Measurements from ENCODE around the gene SLC24A1.
A peak's percentile ranks its signal among the peaks of the same experiment; 100 is the strongest.
"Not testable (repeated sequence)": the region's sequence is repeated elsewhere in the genome, so short reads cannot be mapped to it uniquely, and the experiment has no call there.

SLC24A1 gene

DNA sequence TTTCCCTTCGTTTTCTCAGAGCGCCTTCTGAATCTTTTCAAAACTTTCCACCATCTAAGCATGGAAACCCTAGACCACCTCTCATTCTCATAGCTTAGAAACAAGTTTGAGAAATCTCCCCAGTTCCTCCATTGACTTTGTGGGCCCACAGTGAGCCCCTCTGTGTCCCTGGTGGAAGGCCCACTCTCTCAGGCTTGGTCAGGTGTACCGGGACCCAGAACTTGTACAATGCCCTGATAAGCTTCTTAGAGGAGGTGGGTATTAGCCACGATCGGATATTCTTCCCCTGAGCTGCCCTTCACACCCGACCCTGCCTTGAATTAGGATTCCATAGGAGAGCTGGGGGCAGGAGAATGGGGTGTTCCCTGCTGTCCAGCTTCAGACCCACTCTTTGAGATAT, at the start of gene SLC24A1:
TSS of gene SLC24A1 (plus strand) at position 301 of the 400 bp plus-strand sequence. CDS start 2,143 bp downstream, outside the sequence.
- DNase-seq (ENCODE audit: low read depth in 2 of 2): no peak

DNA sequence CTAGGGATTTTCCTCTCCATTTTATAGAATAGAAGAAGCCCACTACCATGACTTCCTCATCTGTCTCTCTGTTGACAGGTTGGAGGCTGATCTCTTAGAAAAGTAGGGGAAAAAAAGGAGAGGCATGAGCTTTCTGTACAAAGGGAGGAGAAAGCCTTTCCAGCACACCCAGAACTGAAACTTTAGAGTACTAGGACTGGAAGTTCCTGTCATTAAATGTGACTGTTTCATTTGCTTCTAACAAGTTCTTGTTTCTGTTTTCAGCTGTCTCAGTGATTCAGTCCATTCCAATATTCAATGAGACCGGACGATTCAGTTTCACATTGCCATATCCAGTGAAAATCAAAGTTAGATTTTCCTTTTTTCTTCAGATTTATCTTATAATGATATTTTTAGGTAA, 49.8 kb upstream of the SLC24A1 start:
- no peak for DNase-seq (ENCODE audit: low read depth in 2 of 2)

DNA sequence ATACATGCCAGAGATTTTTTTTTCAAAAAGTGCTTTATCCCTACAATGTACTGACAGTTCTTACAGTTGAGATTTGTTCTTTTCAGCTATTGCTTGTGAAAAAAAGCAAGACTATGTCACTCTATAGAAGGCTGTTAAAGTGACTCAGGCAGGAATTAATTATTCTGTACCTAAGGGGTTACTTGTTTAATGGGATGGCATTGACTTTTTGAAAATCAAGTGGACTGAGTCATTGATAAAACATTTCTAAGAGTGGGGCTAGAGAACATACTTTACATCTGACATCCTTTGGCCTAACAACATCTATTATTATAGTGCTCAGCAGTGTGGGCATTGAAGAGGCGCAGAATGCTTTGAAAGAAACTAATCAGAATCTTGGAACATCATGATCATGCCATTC, 45.1 kb upstream of the SLC24A1 start:
- no peak for DNase-seq (ENCODE audit: low read depth in 2 of 2)

GRCh38 chr15:65577129-65577996, 44.4 kb upstream of the SLC24A1 start:
- DNase-seq (ENCODE audit: low read depth in 2 of 2): no peak

DNA sequence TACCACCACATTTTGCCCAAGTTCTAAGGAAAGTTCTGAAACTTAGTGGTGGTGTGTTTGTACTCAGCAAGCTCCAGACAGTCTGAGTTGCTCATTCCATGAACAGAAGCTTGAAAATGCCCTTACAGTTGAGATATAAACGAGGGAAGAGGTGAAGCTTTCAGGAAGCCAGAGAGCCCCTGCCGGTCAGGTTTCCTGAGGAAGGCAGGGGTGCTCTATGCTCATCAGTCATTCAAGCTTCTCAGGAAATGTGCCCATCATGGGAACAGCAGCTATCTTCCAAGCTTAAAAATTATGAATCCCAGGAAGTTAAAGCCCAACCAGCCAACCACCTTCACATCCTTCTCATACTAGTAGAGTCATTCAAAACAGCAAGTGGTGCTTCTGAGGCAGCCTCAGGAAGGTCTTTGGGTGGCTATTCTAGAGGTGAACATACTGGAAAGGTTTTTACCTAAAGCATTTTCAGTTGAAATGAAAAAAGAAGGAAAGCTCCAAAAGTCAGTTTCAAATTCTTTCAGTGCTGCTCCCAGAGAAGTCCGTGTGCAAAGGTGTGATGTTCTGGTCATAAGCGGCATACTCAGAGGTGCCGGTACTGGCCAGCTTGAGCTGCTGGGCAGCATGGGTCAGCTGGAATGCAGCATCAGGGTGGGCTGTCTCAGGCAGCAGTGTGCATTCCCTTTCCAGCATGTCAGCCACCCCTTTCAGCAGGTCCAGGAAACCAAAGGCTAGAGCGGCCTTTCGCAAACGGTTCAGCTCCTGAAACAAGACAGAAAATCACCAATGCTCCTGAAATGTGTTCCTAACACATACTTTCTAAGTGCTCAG, 42.6 kb upstream of the SLC24A1 start:
- no peak for DNase-seq (ENCODE audit: low read depth in 2 of 2)

GRCh38 chr15:65579762-65580161, 42.0 kb upstream of the SLC24A1 start:
- no peak for DNase-seq (ENCODE audit: low read depth in 2 of 2)

- DNase-seq (ENCODE audit: low read depth in 2 of 2): no peak
These were observed 41.5 kb upstream of the SLC24A1 start for GRCh38 chr15:65580287-65580686.

- DNase-seq (ENCODE audit: low read depth in 2 of 2): no peak
These were observed 38.0 kb upstream of the SLC24A1 start for GRCh38 chr15:65583701-65584100.

DNA sequence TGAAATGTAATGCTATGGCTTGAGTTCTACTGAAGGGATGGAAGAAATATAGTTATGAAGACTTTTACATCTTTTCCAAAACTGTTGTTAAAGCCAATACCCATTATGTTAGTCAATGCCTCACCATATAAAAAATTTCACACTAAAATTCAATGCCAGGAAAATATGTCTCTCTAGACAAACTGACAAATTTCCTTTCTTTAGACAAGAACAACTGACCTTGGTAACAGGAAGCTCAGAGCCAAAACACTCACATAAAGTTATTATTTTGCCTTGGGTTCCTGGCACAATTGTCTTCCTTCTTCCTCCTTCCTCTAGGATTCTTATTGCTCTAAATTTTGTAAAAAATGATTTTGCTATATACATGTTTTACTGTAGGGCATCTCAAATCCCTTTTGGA, 37.5 kb upstream of the SLC24A1 start:
- DNase-seq (ENCODE audit: low read depth in 2 of 2): no peak

DNA sequence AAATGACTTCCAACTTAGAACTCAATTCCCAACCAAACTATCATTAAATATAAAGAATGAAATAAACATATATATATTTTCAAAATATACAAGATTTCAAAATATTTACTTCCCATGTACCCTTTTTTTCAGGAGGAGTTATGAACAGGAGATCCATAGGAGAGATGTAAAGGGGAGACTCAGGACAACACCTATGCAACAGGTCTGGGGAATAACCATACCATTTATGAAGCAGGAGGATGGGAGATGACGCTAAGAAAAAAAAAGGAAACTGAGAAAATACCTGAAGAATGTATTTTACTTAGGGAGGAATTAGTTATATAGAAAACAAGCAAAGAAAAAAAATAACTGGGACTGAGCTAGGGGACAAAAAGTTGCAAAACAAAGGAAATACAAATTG, 34.6 kb upstream of the SLC24A1 start:
- no peak for DNase-seq (ENCODE audit: low read depth in 2 of 2)

GRCh38 chr15:65595960-65596359, 25.8 kb upstream of the SLC24A1 start:
- no peak for DNase-seq (ENCODE audit: low read depth in 2 of 2)

DNA sequence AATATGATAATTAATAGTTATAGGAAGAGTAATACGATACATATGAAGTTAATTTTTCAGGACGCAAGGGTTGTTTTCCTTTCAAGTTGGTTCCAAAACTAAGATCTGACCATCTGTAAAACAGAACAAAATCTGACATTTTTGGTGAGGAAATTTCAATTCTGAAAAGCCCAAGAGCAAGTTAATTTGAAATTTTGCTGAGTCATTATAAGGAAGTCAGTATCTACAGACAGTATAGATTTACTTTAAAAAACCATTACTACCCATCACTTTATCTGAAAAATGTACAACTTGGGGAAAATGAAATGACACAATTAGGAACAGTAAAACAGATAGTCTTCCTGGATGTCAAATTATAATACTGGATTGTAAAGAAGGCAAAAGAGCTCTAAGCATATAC, 23.3 kb upstream of the SLC24A1 start:
- DNase-seq (ENCODE audit: low read depth in 2 of 2): no peak

DNA sequence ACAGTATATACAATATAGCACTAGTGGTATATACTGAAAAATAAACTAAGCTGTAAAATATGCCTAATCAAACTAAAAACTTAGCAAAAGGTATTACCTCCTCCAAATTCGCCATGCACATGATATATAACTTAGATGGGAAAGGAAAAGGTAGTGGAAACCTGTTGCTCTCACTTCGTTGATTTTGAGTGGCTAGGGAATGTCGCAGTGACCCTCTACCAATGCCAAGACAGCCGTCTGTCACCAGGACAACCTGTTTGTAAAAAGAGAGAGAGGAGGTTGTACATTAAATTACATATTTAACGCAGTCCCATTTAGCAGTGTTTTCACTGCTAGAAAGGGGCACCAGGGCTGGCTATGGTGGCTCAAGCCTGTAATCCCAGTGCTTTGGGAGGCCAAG, 22.1 kb upstream of the SLC24A1 start:
- DNase-seq (ENCODE audit: low read depth in 2 of 2): no peak

DNA sequence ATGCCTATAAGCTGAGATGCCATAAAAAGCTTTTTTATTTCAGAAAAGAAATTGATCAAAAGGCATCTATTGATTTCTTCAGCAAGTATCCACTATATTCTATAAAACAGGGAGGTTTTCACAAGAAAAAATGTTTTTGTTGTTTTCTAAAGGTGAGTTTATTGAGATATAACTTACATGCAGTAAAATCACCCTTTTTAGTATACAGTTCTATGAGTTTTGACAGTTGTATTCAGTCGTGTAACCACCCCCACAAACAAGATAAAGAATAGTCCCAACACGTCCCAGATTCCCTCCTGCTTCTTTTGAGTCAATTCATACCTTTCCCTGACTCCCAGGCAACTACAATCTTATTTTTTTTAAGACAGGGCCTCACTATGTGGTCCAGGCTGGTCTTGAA, 18.6 kb upstream of the SLC24A1 start:
- DNase-seq (ENCODE audit: low read depth in 2 of 2): no peak

- DNase-seq (ENCODE audit: low read depth in 2 of 2): no peak
These were observed 18.2 kb upstream of the SLC24A1 start for GRCh38 chr15:65603559-65603958.

DNA sequence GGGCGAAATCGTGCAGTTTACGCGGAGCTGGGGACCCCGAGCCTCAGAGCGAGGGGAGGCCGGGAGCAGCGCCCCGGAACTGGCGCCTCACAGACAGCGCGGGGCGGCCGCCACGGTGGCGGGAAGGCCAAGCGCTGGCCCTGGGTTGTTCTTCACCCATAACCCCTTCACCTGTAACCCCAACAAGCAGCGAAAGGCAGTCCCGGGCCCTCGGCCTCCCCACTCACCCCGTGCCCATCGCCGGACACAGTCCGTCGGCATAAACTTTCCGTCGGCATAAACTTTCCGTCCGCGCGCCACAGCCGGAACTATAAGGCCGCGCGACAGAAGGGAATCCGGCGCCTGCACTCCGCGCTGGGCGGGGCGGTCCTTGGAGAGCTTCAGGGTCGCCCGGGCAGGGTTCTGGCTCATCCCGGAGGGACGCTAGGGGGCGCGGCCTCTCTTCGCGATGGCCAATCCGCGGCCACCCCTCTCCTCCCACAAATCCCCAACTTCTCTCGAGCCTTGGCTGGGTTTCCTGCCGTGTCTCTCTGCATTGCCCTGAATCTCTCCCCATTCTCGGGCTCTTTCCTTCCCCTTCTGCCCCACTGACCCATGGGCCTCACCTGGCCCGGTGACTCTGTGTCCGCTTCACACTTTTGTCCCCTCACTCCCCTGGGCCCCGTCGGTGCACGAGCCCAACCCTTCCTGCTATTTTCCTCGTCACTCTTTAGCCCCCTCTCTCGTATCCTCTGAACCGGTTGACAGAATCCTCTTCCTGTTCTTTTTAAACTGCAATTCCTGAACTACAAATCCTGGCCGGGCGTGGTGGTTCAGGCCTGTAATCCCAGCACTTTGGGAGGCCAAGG, 10.6 kb upstream of the SLC24A1 start, which contains the start of gene INTS14:
TSS of gene INTS14 (minus strand) at position 261 of the 848 bp plus-strand sequence. CDS start 3,751 bp downstream, outside the sequence.
- DNase-seq (ENCODE audit: low read depth in 2 of 2): peak; percentile 93 to 96

GRCh38 chr15:65611888-65612615, 9.7 kb upstream of the SLC24A1 start:
- DNase-seq (ENCODE audit: low read depth in 2 of 2): no peak

- no peak for DNase-seq (ENCODE audit: low read depth in 2 of 2)
These were observed 9.2 kb upstream of the SLC24A1 start for GRCh38 chr15:65612616-65612946.

- DNase-seq (ENCODE audit: low read depth in 2 of 2): no peak
These were observed 8.6 kb upstream of the SLC24A1 start for GRCh38 chr15:65612949-65613744.

DNA sequence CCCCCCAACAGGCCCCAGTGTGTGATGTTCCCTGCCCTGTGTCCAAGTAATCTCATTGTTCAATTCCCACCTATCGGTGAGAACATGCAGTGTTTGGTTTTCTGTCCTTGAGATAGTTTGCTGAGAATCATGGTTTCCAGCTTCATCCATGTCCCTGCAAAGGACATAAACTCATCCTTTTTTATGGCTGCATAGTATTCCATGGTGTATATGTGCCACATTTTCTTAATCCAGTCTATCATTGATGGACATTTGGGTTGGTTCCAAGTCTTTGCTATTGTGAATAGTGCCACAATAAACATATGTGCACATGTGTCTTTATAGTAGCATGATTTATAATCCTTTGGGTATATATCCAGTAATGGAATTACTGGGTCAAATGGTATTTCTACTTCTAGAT, 5.9 kb upstream of the SLC24A1 start:
- not testable (repeated sequence) for DNase-seq (ENCODE audit: low read depth in 2 of 2)

Measured in stimulated activated CD4-positive, alpha-beta T cell treated with anti-CD3 and anti-CD28 coated beads, Interleukin-15, amount 100 ng/mL, for 48 hours (primary cell).